Hypothalamus (tissue), 51 donors: ENCODE results near the gene GRIN2A.

Source experiments
- DNase-seq, 51 donors: peaks; one replicate each; lab custom pipeline; 2025; lab: John Stamatoyannopoulos, UW

The GRIN2A gene

GRCh38 chr16:9977333-9977897 lies 204.8 kb downstream of the GRIN2A start:
- peak in 1 of 51 donors; percentile 21 for DNase-seq

DNA sequence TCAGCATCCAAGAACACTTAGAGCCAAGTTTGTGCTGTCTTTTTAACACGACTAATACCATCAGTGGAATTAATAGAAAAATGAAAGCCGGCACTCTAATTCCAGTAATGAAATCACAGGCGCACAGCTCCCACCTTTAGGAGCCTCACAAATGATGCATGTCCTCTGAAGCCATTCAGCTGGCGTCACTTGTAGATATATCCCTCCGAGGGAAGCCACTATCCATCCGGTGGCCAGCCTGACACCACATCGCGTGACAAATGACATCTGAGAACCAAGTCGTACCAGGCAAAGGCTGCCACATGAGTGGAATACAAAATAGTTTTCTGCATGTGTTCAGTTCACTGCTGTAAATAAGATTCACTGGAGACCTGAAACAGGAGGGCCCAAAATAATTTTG lies 205.6 kb downstream of the GRIN2A start:
- DNase-seq, result peak in 43 of 51 donors; percentile 2 to 90 (median 55)

- no peak for DNase-seq
Observed at GRCh38 chr16:9971907-9972306, 210.3 kb downstream of the GRIN2A start.

- DNase-seq, result peak in 2 of 51 donors; percentile 7 to 75
Observed at GRCh38 chr16:9970796-9971195, 211.4 kb downstream of the GRIN2A start.

DNA sequence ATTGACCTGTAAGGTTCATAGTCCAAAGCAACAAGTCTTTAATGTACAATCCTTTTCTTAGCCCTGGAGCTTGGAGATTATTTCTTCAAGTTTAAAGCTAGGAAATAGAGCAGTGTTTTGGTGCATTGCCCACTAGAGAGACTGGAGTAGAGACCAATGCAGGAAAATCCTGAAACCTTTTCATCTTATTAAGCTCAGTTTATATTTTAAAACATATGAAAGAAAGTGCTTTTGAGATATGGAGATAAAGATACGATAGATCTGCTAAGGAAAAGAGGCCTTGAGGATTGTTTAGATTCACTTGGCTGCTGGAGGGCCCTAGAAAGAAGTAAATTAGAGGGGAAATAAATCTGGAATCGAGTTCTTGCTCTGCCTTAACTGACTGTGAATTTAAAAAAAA lies 212.0 kb downstream of the GRIN2A start:
- DNase-seq, result no peak

DNA sequence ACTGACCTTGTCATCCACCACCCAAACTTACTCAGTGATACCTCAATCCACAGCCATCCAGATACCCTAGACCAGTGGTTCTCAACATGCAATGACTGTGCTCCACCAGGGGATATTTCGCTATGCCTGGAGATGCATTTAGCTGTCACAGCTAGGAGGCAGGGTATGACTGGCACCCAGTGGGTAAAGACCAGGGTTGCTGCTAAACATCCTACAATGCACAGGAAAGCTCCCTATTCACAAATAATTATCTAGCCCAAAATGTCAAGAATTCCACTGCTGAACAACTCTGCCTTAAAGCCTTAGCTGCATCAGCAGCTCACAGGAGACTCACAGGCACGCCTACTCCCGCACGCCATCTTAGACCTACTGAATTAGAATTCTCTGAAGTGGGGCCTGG lies 212.6 kb downstream of the GRIN2A start:
- DNase-seq, result peak in 10 of 51 donors; percentile 2 to 48 (median 10)

- DNase-seq, result no peak
Observed at GRCh38 chr16:9966569-9967157, 215.6 kb downstream of the GRIN2A start.

DNA sequence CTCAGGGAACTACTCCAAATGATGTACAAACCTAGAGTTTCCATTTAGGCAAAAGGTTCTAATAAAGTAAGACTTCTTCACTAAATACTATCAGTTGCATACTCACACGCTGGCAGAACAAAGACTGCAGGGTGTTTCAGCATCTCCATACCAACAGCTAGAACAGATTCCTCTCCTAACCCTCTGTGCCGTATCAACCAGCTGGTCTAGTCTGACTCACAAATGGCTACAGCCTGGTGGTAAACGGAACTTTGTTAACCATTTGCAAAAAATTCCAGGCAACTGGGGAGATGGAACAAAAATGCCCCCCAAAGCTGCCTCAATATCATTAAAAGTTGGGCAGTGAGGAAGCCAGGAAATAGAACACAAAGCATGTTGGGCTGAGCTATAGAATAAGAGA lies 217.1 kb downstream of the GRIN2A start:
- peak in 1 of 51 donors; percentile 9 for DNase-seq

GRCh38 chr16:9964426-9964825 lies 217.8 kb downstream of the GRIN2A start:
- no peak for DNase-seq

DNA sequence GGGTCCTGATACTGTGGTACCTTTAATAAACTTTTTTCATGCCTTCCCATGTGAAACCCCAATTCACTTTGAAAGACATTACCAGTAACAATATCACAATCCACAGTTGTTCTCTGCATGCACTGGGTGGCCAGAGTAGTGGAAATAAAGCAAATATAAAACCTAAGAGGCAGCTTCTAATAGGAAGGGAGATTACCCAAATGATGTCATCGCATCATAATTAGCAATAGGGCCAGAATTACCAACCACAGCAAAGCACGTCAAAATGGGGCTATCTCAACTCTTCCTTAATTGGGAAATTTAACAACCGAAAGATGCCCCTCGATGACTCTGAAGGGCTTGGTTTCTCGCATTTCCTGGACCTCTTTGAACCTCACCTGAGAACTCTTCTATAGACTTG lies 224.8 kb downstream of the GRIN2A start:
- DNase-seq, result no peak

DNA sequence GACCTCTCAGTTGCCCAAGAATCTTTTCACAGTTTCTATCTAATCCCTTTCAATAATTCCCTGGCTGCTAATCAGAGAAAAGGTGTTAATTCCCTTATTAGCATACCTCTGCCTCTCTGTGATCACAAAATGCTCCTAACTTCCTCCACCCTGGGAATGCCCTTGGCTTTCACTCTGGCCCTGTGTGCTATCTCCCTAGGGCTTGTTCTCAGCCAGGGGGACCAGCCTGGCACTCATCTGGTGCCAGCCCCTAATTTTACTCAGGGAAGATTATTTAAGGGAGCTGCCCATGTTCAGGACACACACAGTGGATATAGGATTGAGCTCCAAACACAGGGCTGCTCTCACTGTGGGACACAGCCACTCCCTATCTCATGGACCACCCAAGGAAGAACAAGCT lies 225.2 kb downstream of the GRIN2A start:
- no peak for DNase-seq

DNA sequence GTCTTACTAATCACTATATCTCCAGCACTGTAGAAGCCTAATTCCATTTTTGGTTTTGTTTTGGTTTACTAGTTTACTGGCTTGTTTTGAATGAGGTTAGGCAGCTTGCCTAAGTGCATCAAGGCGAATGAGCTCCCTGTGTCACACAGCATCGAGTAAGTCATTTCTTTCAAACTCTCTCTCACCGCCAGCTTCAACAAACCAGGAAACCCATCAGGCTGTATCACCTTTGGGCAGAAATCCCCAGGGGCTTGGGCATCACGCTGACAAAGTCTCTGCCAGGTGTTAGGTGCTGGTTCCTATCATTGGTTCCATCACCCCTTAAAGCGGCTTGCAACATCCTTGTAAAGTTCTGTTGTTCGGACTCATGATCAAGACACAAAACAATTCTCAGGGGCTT lies 226.6 kb downstream of the GRIN2A start:
- DNase-seq, result no peak

DNA sequence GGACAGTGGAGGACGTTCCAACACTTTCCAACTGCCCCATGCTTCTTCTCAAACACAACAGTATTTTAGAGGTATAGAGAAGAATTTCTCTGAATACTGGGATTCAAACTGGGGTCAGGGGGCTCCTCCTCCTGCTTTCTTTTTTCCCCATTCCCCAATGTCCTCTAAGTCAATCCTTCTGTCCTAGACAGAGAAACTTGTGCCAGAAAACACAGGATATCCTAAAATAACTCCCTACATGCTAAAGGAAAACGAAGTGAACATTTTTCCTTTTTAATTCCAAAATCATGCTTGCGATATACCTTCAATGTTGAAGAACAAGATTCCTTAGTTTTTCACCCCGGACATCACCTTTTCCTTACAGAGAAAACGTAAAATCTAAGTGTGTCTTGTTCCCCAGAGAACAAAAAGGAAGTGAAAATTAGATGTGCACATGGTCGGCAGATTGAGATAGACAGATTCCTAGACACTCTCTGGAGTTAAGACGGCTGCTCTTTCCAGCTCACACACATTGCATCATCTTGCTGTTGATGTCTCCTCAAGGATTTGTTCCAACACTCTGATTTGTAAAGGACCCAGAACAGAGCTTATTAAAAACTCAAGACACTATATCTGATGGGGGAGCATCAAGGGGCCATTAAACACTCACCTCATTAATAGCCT lies 228.2 kb downstream of the GRIN2A start:
- no peak for DNase-seq

- DNase-seq, result no peak
Observed at GRCh38 chr16:9950658-9951057, 231.6 kb downstream of the GRIN2A start.

GRCh38 chr16:9949396-9949795 lies 232.8 kb downstream of the GRIN2A start:
- DNase-seq, result no peak

GRCh38 chr16:9948933-9949332 lies 233.3 kb downstream of the GRIN2A start:
- no peak for DNase-seq

- DNase-seq, result no peak
Observed at GRCh38 chr16:9946022-9946720, 236.1 kb downstream of the GRIN2A start.

- peak in 3 of 51 donors; percentile 18 to 45 (median 38) for DNase-seq
Observed at GRCh38 chr16:9943121-9943520, 239.1 kb downstream of the GRIN2A start.

- DNase-seq, result no peak
Observed at GRCh38 chr16:9941245-9941644, 241.0 kb downstream of the GRIN2A start.

GRCh38 chr16:9934723-9935508 lies 247.3 kb downstream of the GRIN2A start:
- DNase-seq, result no peak
